Esophagus muscularis mucosa (tissue), 3 donors: ENCODE results near the gene UNC13B.

Experiments
- CTCF ChIP-seq, 3 experiments: fragments of 200-600 bp in 2 of 3; fragments of 450-650 bp in 1 of 3; sonication (generic) in 2 of 3; IDR thresholded peaks; one replicate each; pipeline ENCODE4 v1.5.1; 2017 to 2019; ENCODE audit warnings: antibody characterized with exemption in 3 of 3, mild to moderate bottlenecking in 2 of 3, moderate library complexity in 1 of 3
- EP300 ChIP-seq: sonication (generic); formaldehyde crosslinking; IDR thresholded peaks from one replicate; pipeline ENCODE4 v1.6.1; 2017; ENCODE audit warnings: antibody characterized with exemption

GRCh38 chr9:35274993-35275392 is 113.2 kb downstream of the UNC13B start:
- TF ChIP-seq EP300 (no peak), CTCF (IDR thresholded peaks at IDR 0.05) (no peak)
